ENCODE results near the gene MACROH2A2. TPM values are rescaled to one million over a fixed set of nuclear protein-coding genes. Genes with fewer than 3 reads are reported as not detected.
A peak's percentile ranks its signal among the peaks of the same experiment; 100 is the strongest.
"Not testable (repeated sequence)": the region's sequence is repeated elsewhere in the genome, so short reads cannot be mapped to it uniquely, and the experiment has no call there.

MACROH2A2 gene
- total RNA-seq, 8 experiments from 2014 or later, result 2.7 to 171 (median 77.5) TPM

- Histone ChIP-seq H3K4me1 (replicated peaks in 1 of 2) (peaks cover 4 to 8% of the 10 kb centered on the region in 2 donors), H3K4me3 (no peak overlapping the region), H3K27ac (no peak overlapping the region)
- 9 to 80% (median 59%) methylated on average over 3 to 6 of the region's 12 CpGs; no CpG with 5 or more reads in 2 of the 10 experiments for WGBS, 10 experiments
- peak in 7 of 8 experiments; percentile 49 to 86 (median 58) for ATAC-seq (replicated peaks in 6 of 8)
- in situ Hi-C loops (cut with MboI; ENCODE audit: low pct_unique_long_range_greater_than_20kb in 2 of 9, low sequenced_read_pairs in 9 of 9, unreplicated experiment in 9 of 9), result no loop called here
These were observed 63.5 kb downstream of the MACROH2A2 start for GRCh38 chr10:70115948-70116682.

- in situ Hi-C loops (cut with MboI; ENCODE audit: low pct_unique_long_range_greater_than_20kb in 2 of 9, low sequenced_read_pairs in 9 of 9, unreplicated experiment in 9 of 9), result no loop called here
- Histone ChIP-seq H3K4me1 (replicated peaks in 1 of 2) (peaks cover 4 to 8% of the 10 kb centered on the region in 2 donors), H3K4me3 (no peak overlapping the region), H3K27ac (no peak overlapping the region)
- 40 to 93% (median 78%) methylated on average over 1 to 4 of the region's 10 CpGs; no CpG with 5 or more reads in 6 of the 10 experiments for WGBS, 10 experiments
- no peak for ATAC-seq (replicated peaks in 6 of 8)
These were observed 65.0 kb downstream of the MACROH2A2 start for GRCh38 chr10:70117646-70118045.

DNA sequence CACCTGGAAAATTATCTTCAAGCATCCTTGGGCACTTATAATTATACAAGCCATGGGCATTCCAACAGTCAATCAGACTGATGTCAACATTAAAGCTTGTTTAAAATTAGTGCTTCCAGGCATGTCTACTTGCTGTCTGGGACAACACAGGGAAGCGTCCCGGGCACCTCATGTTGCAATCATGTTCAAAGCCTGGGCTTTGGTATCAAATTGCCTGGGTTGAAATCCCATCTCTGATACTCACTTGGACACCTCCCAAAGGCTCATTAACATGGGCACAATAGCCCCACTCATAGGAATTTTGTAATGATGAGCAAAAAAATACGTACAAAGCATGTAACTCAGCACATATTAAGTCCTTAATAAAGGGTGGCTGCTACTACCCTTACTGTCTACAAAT, 65.5 kb downstream of the MACROH2A2 start:
- H3K27ac ChIP-seq, result no peak overlapping the region
- ATAC-seq (replicated peaks in 6 of 8), result peak in 1 of 8 experiments; percentile 16
- in situ Hi-C loops (cut with MboI; ENCODE audit: low pct_unique_long_range_greater_than_20kb in 2 of 9, low sequenced_read_pairs in 9 of 9, unreplicated experiment in 9 of 9), result no loop called here
- 52 to 100% (median 80%) methylated on average over 1 to 3 of the region's 3 CpGs; no CpG with 5 or more reads in 5 of the 10 experiments for WGBS, 10 experiments
- H3K4me3 ChIP-seq, result no peak overlapping the region
- peaks cover 4 to 8% of the 10 kb centered on the region in 2 donors for H3K4me1 ChIP-seq (replicated peaks in 1 of 2)

DNA sequence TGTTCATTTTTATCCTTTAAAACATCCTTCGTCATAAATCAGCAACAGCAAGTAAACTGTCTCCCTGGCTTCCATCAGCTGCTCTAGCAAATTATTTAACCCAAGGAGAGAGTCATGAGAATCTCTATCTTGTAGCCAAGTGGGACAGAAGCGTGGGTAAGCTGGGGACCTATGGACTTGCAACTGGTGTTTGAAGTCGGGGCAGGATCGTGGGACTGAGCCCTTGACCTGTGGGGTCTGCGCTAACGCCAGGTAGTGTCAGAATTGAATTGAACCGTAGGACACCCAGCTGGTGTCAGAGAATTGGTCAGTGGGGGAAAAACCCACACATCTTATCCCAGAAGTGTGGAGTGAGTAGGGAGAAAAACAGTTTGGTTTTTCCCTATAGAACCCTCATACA, 66.6 kb downstream of the MACROH2A2 start:
- peaks cover 4 to 8% of the 10 kb centered on the region in 2 donors for H3K4me1 ChIP-seq (replicated peaks in 1 of 2)
- WGBS, 10 experiments, result 80 to 100% (median 90%) methylated on average over 1 to 5 of the region's 7 CpGs; no CpG with 5 or more reads in 3 of the 10 experiments
- no peak overlapping the region for H3K4me3 ChIP-seq
- ATAC-seq (replicated peaks in 6 of 8), result no peak
- H3K27ac ChIP-seq, result no peak overlapping the region
- in situ Hi-C loops (cut with MboI; ENCODE audit: low pct_unique_long_range_greater_than_20kb in 2 of 9, low sequenced_read_pairs in 9 of 9, unreplicated experiment in 9 of 9), result no loop called here

DNA sequence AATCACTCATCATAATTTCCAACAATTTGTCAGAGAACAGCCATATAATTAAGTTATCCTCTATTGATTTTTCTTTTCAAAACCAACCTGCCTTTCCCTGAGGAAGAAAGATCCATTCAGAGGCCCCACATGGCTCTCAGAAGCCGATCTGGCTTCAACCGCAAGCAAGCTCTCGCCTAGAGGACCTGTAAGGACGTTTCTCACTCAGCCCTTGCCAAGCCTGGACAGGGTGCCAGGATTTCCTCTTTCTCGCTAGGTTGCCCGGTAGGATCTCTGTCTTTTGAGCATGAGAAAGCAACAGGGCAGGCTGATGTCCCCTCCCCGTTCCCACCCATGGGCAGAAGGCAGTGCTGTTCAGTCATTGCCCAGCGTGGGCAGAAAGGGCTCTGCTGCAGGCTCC, 67.0 kb downstream of the MACROH2A2 start:
- H3K4me3 ChIP-seq, result no peak overlapping the region
- H3K4me1 ChIP-seq (replicated peaks in 1 of 2), result peaks cover 4 to 8% of the 10 kb centered on the region in 2 donors
- H3K27ac ChIP-seq, result no peak overlapping the region
- WGBS, 10 experiments, result 52 to 85% (median 74%) methylated on average over 3 to 7 of the region's 8 CpGs; no CpG with 5 or more reads in 3 of the 10 experiments
- in situ Hi-C loops (cut with MboI; ENCODE audit: low pct_unique_long_range_greater_than_20kb in 2 of 9, low sequenced_read_pairs in 9 of 9, unreplicated experiment in 9 of 9), result no loop called here
- ATAC-seq (replicated peaks in 6 of 8), result peak in 1 of 8 experiments; percentile 42

DNA sequence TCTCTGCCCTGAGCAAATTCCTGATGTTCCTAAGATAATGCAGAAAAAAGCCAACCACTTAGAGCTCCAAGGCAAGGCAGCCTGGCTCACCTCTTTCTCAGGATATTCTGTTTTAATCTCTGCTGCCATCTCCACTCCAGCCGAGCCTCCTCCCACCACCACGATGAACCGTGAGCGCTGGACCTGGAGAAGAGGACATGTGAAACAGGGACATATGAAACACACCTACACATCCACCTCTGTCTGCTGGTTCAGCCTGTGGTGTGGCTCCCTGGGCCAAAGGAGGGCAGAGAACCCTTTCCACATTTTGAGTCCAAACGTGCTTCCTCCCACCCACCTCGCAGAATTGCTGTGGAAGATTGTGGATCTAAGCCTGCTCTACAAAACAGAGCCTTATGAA, 67.8 kb downstream of the MACROH2A2 start:
- Histone ChIP-seq H3K4me1 (replicated peaks in 1 of 2) (peaks cover 4 to 8% of the 10 kb centered on the region in 2 donors), H3K4me3 (no peak overlapping the region), H3K27ac (no peak overlapping the region)
- in situ Hi-C loops (cut with MboI; ENCODE audit: low pct_unique_long_range_greater_than_20kb in 2 of 9, low sequenced_read_pairs in 9 of 9, unreplicated experiment in 9 of 9), result no loop called here
- no peak for ATAC-seq (replicated peaks in 6 of 8)
- WGBS, 10 experiments, result 86 to 100% (median 97%) methylated on average over 1 to 6 of the region's 6 CpGs; no CpG with 5 or more reads in 6 of the 10 experiments

GRCh38 chr10:70121281-70121949, 68.8 kb downstream of the MACROH2A2 start:
- H3K4me1 ChIP-seq (replicated peaks in 1 of 2), result peaks cover 4 to 8% of the 10 kb centered on the region in 2 donors
- no peak overlapping the region for H3K4me3 ChIP-seq
- no peak overlapping the region for H3K27ac ChIP-seq
- in situ Hi-C loops (cut with MboI; ENCODE audit: low pct_unique_long_range_greater_than_20kb in 2 of 9, low sequenced_read_pairs in 9 of 9, unreplicated experiment in 9 of 9), result no loop called here
- WGBS, 10 experiments, result 87 to 100% (median 91%) methylated on average over 3 to 9 of the region's 11 CpGs
- no peak for ATAC-seq (replicated peaks in 6 of 8)

GRCh38 chr10:70122742-70123141, 70.1 kb downstream of the MACROH2A2 start:
- H3K4me3 ChIP-seq, result no peak overlapping the region
- ATAC-seq (replicated peaks in 6 of 8), result no peak
- WGBS, 10 experiments, result 93 to 100% (median 100%) methylated on average over 1 to 5 of the region's 5 CpGs; no CpG with 5 or more reads in 2 of the 10 experiments
- no peak overlapping the region for H3K27ac ChIP-seq
- H3K4me1 ChIP-seq (replicated peaks in 1 of 2), result peaks cover 4 to 8% of the 10 kb centered on the region in 2 donors
- in situ Hi-C loops (cut with MboI; ENCODE audit: low pct_unique_long_range_greater_than_20kb in 2 of 9, low sequenced_read_pairs in 9 of 9, unreplicated experiment in 9 of 9), result no loop called here

GRCh38 chr10:70123166-70123565, 70.5 kb downstream of the MACROH2A2 start:
- H3K4me3 ChIP-seq; in situ Hi-C loops (cut with MboI; ENCODE audit: low pct_unique_long_range_greater_than_20kb in 2 of 9, low sequenced_read_pairs in 9 of 9, unreplicated experiment in 9 of 9); H3K4me1 ChIP-seq (replicated peaks in 1 of 2); H3K27ac ChIP-seq; ATAC-seq (replicated peaks in 6 of 8): not testable (repeated sequence)
- WGBS, 10 experiments, result 60 to 100% (median 90%) methylated on average over 1 to 4 of the region's 9 CpGs; no CpG with 5 or more reads in 5 of the 10 experiments

- no peak for ATAC-seq (replicated peaks in 6 of 8)
- in situ Hi-C loops (cut with MboI; ENCODE audit: low pct_unique_long_range_greater_than_20kb in 2 of 9, low sequenced_read_pairs in 9 of 9, unreplicated experiment in 9 of 9), result no loop called here
- peaks cover 4 to 8% of the 10 kb centered on the region in 2 donors for H3K4me1 ChIP-seq (replicated peaks in 1 of 2)
- H3K4me3 ChIP-seq, result no peak overlapping the region
- WGBS, 10 experiments, result 57% methylated on average over 1 of the region's 10 CpGs; no CpG with 5 or more reads in 9 of the 10 experiments
- H3K27ac ChIP-seq, result no peak overlapping the region
These were observed 71.2 kb downstream of the MACROH2A2 start for GRCh38 chr10:70123817-70124216.

DNA sequence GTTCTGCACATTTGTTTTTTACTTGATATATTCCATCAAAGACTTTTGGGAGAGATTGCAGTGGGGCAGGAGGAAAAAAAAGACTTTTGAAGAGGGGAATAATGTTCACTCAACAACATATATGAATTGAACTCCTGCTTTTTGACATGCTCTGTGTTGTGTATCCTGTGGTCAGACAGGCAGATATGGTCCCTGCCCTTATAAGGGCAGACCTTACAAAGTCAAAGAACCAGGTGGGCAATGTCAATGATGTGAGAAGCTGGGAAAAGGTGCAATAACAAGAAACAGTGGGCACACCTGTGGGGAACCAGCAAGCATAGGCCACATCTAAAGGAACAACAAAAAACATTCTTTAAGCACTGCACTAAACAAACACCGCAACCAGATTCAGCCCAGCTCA, 71.8 kb downstream of the MACROH2A2 start:
- Histone ChIP-seq H3K4me1 (replicated peaks in 1 of 2) (peaks cover 4 to 6% of the 10 kb centered on the region in 2 donors), H3K27ac (no peak overlapping the region), H3K4me3 (no peak overlapping the region)
- ATAC-seq (replicated peaks in 6 of 8), result no peak
- in situ Hi-C loops (cut with MboI; ENCODE audit: low pct_unique_long_range_greater_than_20kb in 2 of 9, low sequenced_read_pairs in 9 of 9, unreplicated experiment in 9 of 9), result no loop called here
- 83 to 100% (median 100%) methylated on average over 1 of the region's 1 CpG; no CpG with 5 or more reads in 7 of the 10 experiments for whole genome bisulfite sequencing, 10 experiments

GRCh38 chr10:70124918-70125317, 72.3 kb downstream of the MACROH2A2 start:
- Histone ChIP-seq H3K27ac (no peak overlapping the region), H3K4me3 (no peak overlapping the region), H3K4me1 (replicated peaks in 1 of 2) (peaks cover under 1 to 1% of the 10 kb centered on the region in 2 donors)
- in situ Hi-C loops (cut with MboI; ENCODE audit: low pct_unique_long_range_greater_than_20kb in 2 of 9, low sequenced_read_pairs in 9 of 9, unreplicated experiment in 9 of 9), result no loop called here
- ATAC-seq (replicated peaks in 6 of 8), result no peak
- 72 to 100% (median 100%) methylated on average over 1 to 3 of the region's 3 CpGs; no CpG with 5 or more reads in 5 of the 10 experiments for WGBS, 10 experiments

DNA sequence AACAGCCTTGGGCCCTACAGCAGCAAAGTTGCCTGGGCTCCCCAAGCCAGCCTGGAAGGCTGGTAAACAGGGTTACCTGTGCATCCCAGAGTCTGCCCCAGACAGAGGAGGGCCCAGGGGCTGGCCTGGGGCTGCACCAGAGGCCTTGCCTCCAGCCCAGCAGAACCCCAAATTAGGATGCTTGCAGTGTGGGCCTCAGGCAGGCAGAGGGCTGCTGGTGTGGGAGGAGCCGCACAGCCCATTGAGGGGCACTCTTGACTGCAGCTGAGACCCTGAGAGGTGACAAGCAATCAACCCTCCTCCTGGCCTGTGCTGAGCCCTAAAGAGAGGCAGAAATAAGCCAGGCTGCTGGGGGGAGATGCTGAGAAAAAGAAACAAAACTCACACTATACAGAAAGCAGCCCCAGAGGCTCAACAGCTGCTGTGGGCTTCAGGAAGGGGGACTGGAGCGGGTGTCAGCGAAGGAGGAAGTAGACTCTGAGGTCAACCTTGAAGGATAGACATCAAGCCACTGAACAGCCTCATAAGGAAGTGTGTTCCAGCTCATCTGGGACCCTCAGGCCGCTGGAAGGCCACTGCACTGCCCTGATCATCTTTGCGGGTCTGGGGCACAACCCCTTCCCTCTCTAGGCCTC, 73.4 kb downstream of the MACROH2A2 start:
- no peaks in the 10 kb centered on the region for H3K4me1 ChIP-seq (replicated peaks in 1 of 2)
- ATAC-seq (replicated peaks in 6 of 8), result peak in 1 of 8 experiments; percentile 18
- no peak overlapping the region for H3K4me3 ChIP-seq
- in situ Hi-C loops (cut with MboI; ENCODE audit: low pct_unique_long_range_greater_than_20kb in 2 of 9, low sequenced_read_pairs in 9 of 9, unreplicated experiment in 9 of 9), result no loop called here
- 20 to 100% (median 78%) methylated on average over 1 to 3 of the region's 5 CpGs; no CpG with 5 or more reads in 6 of the 10 experiments for WGBS, 10 experiments
- no peak overlapping the region for H3K27ac ChIP-seq

All from motor neuron (in vitro differentiated cells).